ENCODE results near the gene NBL1. TPM values are rescaled to one million over a fixed set of nuclear protein-coding genes. Genes with fewer than 3 reads are reported as not detected.

Gene NBL1
- total and polyA plus RNA-seq, 2 of the 4 experiments (the other 2 are of a cell fraction) = 14.0 to 54.2 TPM

- no peaks in the 10 kb centered on the region for H3K4me1 ChIP-seq (ENCODE audit: control insufficient read depth, insufficient read depth, low read length)
- BruUV-seq (replicated peaks) = no TSS peak
- H3K9ac ChIP-seq (ENCODE audit: low read depth, low read length) = no peak overlapping the region
- H3K79me1 ChIP-seq (ENCODE audit: low read depth in 1 of 2, low read length in 2 of 2) = no peaks in the 10 kb centered on the region
- H2BK20ac ChIP-seq (ENCODE audit: low read depth, low read length) = no peak overlapping the region
- no peak overlapping the region for H3K4me3 ChIP-seq (ENCODE audit: insufficient read depth, low read depth, low read length)
- H3K14ac ChIP-seq (replicated peaks; ENCODE audit: low read depth, low read length) = no peak overlapping the region
- no peak overlapping the region for H2AK5ac ChIP-seq (ENCODE audit: low read depth, low read length)
- no peak overlapping the region for H2AFZ ChIP-seq (replicated peaks; ENCODE audit: low read length, poor library complexity)
- intact Hi-C loops (cut with micrococcal nuclease) (no loop called here), in situ Hi-C loops (cut with MboI; ENCODE audit: low sequenced_read_pairs) (no loop called here), dilution Hi-C loops (cut with HindIII; ENCODE audit: low sequenced_read_pairs, unreplicated experiment) (no loop called here)
- H4K8ac ChIP-seq (ENCODE audit: low read depth in 2 of 2, low read length in 2 of 2) = no peak overlapping the region
- H4K20me1 ChIP-seq (ENCODE audit: insufficient read depth, low read length) = no peaks in the 10 kb centered on the region
- H3K4ac ChIP-seq (ENCODE audit: low read depth, low read length) = no peak overlapping the region
- H2AK9ac ChIP-seq (replicated peaks; ENCODE audit: low read depth, low read length, poor library complexity) = no peak overlapping the region
- H3K27me3 ChIP-seq (ENCODE audit: control insufficient read depth, insufficient read depth, low read length) = no peaks in the 10 kb centered on the region
- H4K5ac ChIP-seq (ENCODE audit: low read depth, low read length) = no peak overlapping the region
- H3K23ac ChIP-seq (ENCODE audit: low read depth, low read length) = no peak overlapping the region
- CTCF ChIA-PET = no interaction called here
- peaks cover 14% of the 10 kb centered on the region; the same call in 1 of the 2 replicates for H3K36me3 ChIP-seq (ENCODE audit: control insufficient read depth, insufficient read depth, low read length)
- no CpG with 5 or more reads among the region's 8 CpGs for WGBS, 2 experiments (ENCODE audit: extremely low coverage in 2 of 2, insufficient read length in 1 of 2)
- no peak for DNase-seq
- no peak overlapping the region for H2BK15ac ChIP-seq (ENCODE audit: low read depth, low read length)
- no peak overlapping the region for H4K91ac ChIP-seq (ENCODE audit: insufficient read depth, low read depth, low read length)
- no peak for TF ChIP-seq CEBPB (IDR thresholded peaks at IDR 0.05; ENCODE audit: low read depth, low read length)
- no peak for TF ChIP-seq ELK1 (IDR thresholded peaks at IDR 0.05; ENCODE audit: borderline replicate concordance, low read depth, low read length)
- TF ChIP-seq FOS (IDR thresholded peaks at IDR 0.05; ENCODE audit: low read depth, low read length) = no peak
- no peak for TF ChIP-seq RAD21 (IDR thresholded peaks at IDR 0.05; ENCODE audit: low read length)
- no peak for TF ChIP-seq RCOR1 (IDR thresholded peaks at IDR 0.05; ENCODE audit: insufficient replicate concordance, low read length)
- no peak for TF ChIP-seq MAFK (IDR thresholded peaks at IDR 0.05; ENCODE audit: low read depth, low read length)
- TF ChIP-seq CHD1 (IDR thresholded peaks at IDR 0.05; ENCODE audit: low read depth, low read length) = no peak
- TF ChIP-seq MAZ (IDR thresholded peaks at IDR 0.05; ENCODE audit: borderline replicate concordance, low read depth, low read length) = no peak
- no peak for TF ChIP-seq SMC3 (IDR thresholded peaks at IDR 0.05; ENCODE audit: low read depth, low read length)
- no peak for TF ChIP-seq USF2 (IDR thresholded peaks at IDR 0.05; ENCODE audit: low read depth, low read length)
- no peak for TF ChIP-seq POLR2A (IDR thresholded peaks at IDR 0.05; ENCODE audit: low read depth, low read length)
- TF ChIP-seq BHLHE40 (IDR thresholded peaks at IDR 0.05; ENCODE audit: low read depth, low read length) = no peak
- TF ChIP-seq NFE2L2 (IDR thresholded peaks at IDR 0.05; ENCODE audit: low read depth, low read length) = no peak
- TF ChIP-seq CTCF (conservative IDR thresholded peaks at IDR 0.05; ENCODE audit: low read depth, low read length) = no peak
- no peak for TF ChIP-seq MXI1 (IDR thresholded peaks at IDR 0.05; ENCODE audit: borderline replicate concordance, low read depth, low read length)
- no peak for TF ChIP-seq RFX5 (IDR thresholded peaks at IDR 0.05; ENCODE audit: low read depth, low read length)
- H3K9me1 ChIP-seq (ENCODE audit: insufficient read depth, low read length) = no peaks in the 10 kb centered on the region
- no peak overlapping the region for H3K4me2 ChIP-seq (ENCODE audit: low read depth, low read length)
- no peak overlapping the region for H2BK120ac ChIP-seq (ENCODE audit: low read depth, low read length)
- no peak overlapping the region for H2BK5ac ChIP-seq (ENCODE audit: low read depth, low read length, poor library complexity, severe bottlenecking)
- H3K18ac ChIP-seq (ENCODE audit: low read depth, low read length) = no peak overlapping the region
- H3K9me3 ChIP-seq (ENCODE audit: control insufficient read depth, insufficient read depth, low read length) = no peaks in the 10 kb centered on the region
- no peak overlapping the region for H3K27ac ChIP-seq (ENCODE audit: insufficient read depth, low read length)
- H3K56ac ChIP-seq (ENCODE audit: extremely low read depth, insufficient read depth, low read length) = no peak overlapping the region
- no peak for ATAC-seq (ENCODE audit: low read depth)
- POLR2A ChIA-PET (ENCODE audit: unreplicated experiment) = no interaction called here
Measured at GRCh38 chr1:19696820-19697219, 52.7 kb downstream of the NBL1 start.

Data from IMR-90 (cell line).